GF-D8 (cell line): ENCODE results near the gene C10orf67.

Experiments used
- DNase-seq: peaks from one replicate; lab custom pipeline; 2025; lab: John Stamatoyannopoulos, UW

C10orf67 gene

DNA sequence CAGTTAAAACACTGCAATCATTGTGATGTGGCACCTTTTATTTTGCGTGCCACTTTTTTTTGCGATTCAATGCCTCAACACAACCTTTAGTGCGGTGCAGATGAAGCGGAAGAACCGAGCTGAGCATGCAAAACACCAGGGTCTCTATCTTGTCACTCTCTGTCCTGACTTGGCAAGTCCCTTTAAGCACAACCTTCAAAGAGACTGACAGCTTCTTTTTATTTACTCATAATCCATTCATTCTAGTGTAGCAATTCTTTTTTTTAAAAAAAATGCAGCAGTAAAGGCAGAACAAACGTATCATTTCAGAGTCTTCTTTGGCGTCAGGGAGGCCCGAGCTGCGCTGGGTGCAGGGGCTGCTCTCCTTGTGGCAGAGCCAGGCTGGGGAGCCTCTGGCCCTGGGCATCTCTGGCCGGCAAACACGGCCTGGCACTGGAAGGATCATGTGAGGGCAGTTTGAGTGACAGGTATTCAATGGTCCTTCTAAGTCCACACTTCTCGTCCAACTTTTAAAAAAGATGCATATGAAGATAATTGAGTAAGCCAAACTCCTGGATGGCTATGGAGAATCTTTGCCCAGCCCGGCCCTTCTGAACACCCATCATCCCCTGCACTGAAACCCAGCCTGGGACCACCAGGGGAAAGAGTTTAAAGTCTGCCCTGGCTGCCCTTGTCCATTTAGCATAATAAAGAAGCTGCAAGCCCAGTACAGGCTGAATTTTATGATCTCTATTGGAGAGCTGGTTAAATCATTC, 148.6 kb downstream of the C10orf67 start:
- DNase-seq: no peak

GRCh38 chr10:23194966-23195845, 149.4 kb downstream of the C10orf67 start:
- no peak for DNase-seq

DNA sequence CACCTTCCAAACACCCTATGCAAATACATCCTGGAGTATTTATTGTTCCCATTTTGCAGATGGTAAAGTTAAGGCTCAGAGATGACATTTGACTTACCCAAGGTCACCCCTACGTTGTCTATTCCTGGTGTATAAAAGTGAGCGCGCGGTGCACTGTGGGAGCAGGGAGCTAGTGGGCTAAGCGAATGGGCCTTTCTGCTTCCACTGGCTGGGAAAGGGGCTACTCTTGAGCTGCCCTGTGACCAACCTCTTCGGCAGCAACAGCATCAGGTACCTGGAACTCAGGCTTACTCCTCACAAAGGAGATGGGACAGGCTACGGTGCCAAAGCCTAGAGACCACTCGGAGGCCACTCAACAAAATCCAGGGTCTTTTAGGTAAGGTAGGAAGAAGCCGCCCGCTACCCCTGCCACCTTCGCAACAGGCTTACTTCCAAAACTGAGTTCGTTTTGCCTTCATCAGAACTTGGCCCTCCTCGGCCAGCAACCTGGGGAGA, 150.1 kb downstream of the C10orf67 start:
- no peak for DNase-seq

DNA sequence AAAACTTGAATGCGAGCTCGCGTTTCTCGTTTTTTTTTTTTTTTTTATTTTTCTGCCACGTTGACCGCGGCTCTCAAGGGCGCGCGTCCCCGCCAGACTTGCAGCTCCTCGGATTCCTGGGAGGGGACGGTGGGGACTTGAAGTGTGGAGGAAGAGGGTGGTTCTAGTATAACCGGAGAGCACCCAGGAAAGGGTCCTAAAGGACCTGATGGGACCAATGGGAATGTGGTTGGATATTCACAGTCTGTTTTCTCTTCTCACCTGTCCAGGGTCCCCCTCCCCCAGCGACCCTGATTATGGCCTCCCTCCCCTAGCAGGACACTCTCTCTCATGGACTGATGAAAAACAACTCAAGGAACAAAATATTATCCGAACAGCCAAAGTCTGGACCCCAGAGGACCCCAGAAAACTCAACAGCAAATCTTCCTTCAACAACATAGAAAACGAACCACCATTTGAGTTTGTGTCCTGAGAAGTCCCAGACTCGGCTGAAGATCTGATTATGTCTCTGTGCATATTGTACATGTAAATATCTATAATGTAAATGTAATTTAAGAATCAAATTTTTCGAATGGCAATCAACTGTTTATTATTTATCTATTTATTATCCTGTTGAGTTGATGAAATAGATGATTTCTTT, 151.0 kb downstream of the C10orf67 start:
- no peak for DNase-seq

DNA sequence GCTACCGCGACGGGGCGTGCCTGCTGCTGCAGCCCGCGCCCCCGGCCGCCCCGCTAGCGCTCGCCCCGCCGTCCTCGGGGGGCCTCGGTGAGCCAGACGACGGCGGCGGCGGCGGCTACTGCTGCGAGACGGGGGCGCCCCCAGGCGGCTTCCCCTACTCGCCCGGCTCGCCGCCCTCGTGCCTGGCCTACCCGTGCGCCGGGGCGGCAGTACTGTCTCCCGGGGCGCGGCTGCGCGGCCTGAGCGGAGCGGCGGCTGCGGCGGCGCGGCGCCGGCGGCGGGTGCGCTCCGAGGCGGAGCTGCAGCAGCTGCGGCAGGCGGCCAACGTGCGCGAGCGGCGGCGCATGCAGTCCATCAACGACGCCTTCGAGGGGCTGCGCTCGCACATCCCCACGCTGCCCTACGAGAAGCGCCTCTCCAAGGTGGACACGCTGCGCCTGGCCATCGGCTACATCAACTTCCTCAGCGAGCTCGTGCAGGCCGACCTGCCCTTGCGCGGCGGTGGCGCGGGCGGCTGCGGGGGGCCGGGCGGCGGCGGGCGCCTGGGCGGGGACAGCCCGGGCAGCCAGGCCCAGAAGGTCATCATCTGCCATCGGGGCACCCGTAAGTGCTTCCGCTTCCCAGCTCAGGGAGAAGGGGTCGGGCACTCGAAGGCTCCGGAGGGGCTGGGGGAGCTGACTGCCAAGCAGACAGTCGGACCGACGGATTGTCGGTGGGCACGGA, 151.7 kb downstream of the C10orf67 start:
- no peak for DNase-seq

- no peak for DNase-seq
Observed at GRCh38 chr10:23191764-23192711, 152.6 kb downstream of the C10orf67 start, which contains the start of gene PTF1A. TSS of gene PTF1A (plus strand) at chr10:23192312. CDS start at chr10:23192531, 219 bp downstream.

- no peak for DNase-seq
Observed at GRCh38 chr10:23190872-23191763, 153.5 kb downstream of the C10orf67 start.

- no peak for DNase-seq
Observed at GRCh38 chr10:23189024-23189423, 155.6 kb downstream of the C10orf67 start.

DNA sequence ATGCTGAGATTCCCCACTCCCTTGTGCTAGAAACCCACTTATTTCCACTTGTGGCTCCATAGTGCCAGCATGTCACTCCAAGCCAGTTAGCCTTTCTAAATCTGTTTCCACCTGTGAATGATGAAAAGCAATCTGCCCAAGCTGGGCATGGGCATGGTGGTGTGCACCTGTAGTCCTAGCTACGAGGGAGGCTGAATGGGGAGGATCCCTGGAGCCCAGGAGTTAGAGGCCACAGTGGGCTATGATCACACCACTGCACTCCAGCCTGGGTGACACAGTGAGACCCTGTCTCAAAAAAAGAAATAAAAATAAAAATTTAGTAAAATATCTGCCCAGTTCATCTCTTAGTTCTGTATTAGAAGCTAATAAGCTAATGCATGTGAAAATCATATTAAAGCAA, 157.4 kb downstream of the C10orf67 start:
- DNase-seq: no peak

DNA sequence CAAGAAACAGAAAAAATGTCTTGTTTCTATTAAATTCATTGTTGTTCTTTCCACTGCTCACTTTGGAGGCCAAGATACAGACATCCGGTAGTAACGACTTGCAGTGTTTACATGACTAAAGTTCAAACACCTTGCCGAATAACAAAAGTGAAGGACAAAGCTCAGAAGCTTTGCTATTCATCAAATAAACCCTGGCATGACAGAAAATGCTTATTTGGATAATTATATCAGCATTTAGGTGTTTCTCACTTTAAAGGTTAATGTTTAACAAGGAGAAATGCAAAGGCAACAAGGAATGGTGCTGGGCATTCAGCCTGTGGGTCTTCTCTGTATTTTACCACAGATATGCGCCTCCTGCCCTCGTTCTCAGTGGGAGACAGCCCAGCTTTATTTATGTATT, 157.9 kb downstream of the C10orf67 start:
- DNase-seq: no peak

DNA sequence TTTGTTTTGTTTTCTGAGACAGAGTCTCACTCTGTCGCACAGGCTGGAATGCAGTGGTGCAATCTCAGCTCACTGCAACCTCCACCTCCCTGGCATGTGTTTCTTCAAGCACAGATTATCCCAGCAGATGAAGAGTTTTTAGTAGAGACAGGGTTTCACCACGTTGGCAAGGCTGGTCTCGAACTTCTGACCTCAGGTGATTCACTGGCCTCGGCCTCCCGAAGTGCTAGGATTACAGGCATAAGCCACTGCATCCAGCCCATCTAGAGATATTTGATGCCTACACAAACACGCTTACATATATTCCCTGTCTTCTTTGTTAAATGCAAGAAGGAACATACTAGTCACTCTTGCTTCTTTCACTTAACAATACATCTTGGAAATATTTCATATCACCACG, 158.4 kb downstream of the C10orf67 start:
- DNase-seq: no peak

GRCh38 chr10:23174977-23175512, 169.6 kb downstream of the C10orf67 start:
- DNase-seq: no peak

- DNase-seq: no peak
Observed at GRCh38 chr10:23174074-23174976, 170.3 kb downstream of the C10orf67 start.

DNA sequence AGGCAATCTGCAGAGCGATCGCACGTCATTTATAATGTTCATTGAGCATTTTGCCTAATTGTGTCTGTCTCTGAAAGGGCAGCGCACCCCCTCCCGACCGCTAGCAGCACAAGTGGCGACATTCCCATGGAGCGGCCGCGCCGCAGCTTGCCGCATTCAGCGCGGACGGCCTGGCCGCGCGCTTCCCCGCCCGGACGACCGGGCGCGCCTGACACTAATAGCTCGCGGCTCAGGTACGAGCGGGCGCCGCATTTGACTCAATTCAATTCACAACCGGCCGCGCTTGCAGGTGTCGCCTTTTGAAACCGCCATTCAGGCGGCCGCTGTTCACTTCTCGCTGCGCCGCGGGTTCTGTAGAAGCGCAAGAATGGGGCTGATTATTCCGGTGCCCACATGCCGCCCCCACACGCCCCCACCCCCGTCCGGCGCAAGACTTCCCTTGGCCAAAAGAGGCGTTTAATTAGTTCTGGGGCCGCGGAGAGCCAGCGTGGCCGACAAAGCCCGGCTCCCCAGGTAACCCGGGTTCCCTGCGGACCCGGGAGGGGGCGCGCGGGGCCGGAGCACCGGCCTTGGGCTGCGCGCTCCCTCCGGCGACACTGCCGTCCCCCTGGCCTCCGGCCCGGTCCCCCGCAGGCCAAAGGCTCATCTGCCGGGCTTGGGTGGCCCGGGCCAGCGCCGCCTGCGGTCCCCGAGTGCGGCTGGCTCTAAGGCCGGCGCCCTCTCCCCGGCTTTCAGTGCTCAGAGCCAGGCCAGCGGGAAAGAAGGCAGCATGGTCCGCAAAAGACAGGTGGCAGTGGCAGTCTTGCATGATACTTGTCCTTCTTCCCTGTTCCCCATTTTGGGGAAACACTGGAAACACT, 171.2 kb downstream of the C10orf67 start:
- no peak for DNase-seq

DNA sequence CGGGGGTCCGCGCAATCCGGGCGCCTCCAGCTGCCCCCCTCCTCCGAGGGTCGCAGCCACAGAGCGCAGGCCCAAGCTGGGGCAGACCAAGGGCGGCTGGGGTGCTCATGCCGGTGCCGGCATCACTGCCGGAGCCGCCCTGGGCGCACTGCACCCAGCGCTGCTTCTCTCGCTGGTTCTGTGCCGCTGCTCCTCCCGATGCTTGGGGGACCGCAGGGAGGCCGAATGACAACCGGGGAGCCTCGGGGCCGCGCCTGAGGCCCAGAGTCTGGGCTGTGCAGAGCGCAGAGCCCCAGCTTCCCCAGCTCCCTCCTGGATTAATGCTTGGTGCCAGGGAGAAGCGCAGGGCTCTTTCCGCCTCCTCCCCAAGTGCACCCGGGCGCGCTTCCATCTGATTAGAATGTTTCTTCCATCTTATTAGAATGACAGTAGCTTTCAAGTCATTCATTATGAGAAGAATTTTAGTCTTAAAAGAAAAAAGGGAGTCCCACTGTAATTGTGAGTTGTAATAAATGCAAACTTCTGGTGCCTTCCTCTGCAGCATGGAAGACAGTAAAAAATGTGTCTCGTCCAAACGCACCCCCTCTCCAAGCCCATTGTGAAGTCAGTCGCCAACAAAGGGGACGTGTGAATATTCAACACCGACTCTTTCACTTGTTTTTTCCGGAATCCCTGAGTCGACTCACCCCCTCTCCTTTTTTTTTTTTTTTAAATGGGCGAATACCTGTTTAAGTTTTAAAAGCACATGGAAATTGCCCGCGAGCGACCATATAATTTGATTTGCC, 172.0 kb downstream of the C10orf67 start:
- DNase-seq: no peak

DNA sequence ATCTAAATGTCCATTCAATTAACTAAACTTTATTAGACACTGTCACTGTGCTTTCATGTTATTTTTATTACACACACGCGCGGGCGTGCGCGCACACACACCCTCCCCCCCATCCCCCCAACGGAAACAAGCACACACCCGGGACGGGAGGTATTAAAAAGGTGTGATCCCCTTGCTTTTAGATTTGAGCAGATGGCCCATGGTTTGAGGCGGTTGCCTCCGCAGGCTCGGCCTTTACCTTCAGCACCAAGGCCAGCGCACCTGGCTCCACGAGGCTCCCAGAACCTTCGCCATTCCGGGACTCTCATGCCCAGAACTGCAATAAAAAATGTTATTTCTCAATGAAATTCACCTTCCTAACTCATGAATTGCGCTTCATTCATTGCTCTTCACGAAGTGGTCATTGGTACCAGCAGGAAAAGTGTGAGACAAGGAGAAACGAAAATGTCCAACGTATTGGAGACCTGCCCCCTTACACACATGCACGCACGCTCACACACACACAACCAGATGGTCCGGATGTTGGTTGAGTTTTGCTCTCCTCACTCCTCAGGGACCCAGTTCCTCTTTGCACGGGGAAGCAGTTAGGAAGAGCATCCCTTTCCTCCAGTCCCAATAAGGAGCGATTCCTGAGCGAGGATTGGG, 173.2 kb downstream of the C10orf67 start:
- no peak for DNase-seq
